ENCODE results near the gene OPCML.

OPCML gene

DNA sequence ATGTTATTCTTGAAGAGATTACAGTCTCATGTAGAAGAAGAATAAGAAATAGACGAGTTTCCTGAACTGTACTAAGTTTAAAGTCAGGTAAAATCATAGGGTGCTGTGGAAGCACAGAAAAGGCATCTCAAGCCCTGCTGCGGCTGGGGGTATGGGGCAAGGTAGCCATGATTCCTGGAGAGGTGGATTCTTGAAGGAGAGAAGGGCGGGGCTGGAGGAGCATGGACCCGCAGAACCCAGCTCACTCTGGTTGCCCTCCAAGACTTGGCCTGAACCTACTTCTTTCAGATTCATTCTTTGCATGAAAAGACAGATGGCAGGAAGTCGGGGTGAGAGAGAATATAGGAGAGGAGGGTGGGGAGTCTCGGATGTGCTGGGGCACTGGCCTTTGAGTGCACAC, 57.8 kb downstream of the OPCML start (continued):
- TF ChIP-seq, protein P1, sequence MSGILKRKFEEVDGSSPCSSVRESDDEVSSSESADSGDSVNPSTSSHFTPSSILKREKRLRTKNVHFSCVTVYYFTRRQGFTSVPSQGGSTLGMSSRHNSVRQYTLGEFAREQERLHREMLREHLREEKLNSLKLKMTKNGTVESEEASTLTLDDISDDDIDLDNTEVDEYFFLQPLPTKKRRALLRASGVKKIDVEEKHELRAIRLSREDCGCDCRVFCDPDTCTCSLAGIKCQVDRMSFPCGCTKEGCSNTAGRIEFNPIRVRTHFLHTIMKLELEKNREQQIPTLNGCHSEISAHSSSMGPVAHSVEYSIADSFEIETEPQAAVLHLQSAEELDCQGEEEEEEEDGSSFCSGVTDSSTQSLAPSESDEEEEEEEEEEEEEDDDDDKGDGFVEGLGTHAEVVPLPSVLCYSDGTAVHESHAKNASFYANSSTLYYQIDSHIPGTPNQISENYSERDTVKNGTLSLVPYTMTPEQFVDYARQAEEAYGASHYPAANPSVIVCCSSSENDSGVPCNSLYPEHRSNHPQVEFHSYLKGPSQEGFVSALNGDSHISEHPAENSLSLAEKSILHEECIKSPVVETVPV (CRISPR knock-in tag; IDR thresholded peaks at IDR 0.05) = no peak
- no peak for TF ChIP-seq TCF4 (CRISPR knock-in tag; IDR thresholded peaks at IDR 0.05; ENCODE audit: borderline replicate concordance)
- TF ChIP-seq RARB (CRISPR knock-in tag; IDR thresholded peaks at IDR 0.05) = no peak
- no peak for TF ChIP-seq ISL1 (CRISPR knock-in tag; IDR thresholded peaks at IDR 0.05)
- no peak for TF ChIP-seq ZC3H10 (CRISPR knock-in tag; IDR thresholded peaks at IDR 0.05)
- TF ChIP-seq ZNF70 (CRISPR knock-in tag; IDR thresholded peaks at IDR 0.05) = no peak
- TF ChIP-seq ZNF565 (CRISPR knock-in tag; conservative IDR thresholded peaks at IDR 0.05; ENCODE audit: low read depth) = no peak
- TF ChIP-seq PPARA (CRISPR knock-in tag; IDR thresholded peaks at IDR 0.05; ENCODE audit: borderline replicate concordance) = no peak
- TF ChIP-seq ARNTL (CRISPR knock-in tag; IDR thresholded peaks at IDR 0.05; ENCODE audit: borderline replicate concordance, low read depth) = no peak
- TF ChIP-seq, protein P2, sequence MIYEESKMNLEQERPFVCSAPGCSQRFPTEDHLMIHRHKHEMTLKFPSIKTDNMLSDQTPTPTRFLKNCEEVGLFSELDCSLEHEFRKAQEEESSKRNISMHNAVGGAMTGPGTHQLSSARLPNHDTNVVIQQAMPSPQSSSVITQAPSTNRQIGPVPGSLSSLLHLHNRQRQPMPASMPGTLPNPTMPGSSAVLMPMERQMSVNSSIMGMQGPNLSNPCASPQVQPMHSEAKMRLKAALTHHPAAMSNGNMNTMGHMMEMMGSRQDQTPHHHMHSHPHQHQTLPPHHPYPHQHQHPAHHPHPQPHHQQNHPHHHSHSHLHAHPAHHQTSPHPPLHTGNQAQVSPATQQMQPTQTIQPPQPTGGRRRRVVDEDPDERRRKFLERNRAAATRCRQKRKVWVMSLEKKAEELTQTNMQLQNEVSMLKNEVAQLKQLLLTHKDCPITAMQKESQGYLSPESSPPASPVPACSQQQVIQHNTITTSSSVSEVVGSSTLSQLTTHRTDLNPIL (CRISPR knock-in tag; IDR thresholded peaks at IDR 0.05; ENCODE audit: low read depth) = no peak
- TF ChIP-seq BACH2 (CRISPR knock-in tag; IDR thresholded peaks at IDR 0.05; ENCODE audit: borderline replicate concordance) = no peak
- TF ChIP-seq ESRRG (CRISPR knock-in tag; IDR thresholded peaks at IDR 0.05) = no peak

DNA sequence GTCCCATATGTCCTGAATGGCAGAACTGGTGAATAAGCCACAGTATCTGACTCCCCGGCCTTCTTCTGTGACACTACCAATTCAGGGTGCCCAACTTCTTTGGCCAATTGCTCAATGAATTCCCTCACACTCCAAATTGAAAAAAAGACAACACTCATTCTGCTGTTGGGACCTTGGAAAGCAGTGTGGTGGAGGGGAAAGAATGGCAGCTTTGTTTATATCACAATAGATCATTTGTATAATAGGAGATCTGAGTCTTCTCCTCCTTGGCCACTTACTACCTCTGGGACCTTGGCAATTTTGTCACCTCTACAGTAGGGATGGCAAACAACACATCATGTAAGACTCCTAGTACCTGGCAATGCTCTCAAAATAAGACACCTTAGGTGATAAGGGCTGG, 64.6 kb downstream of the OPCML start:
- TF ChIP-seq, protein P2 (CRISPR knock-in tag; IDR thresholded peaks at IDR 0.05; ENCODE audit: low read depth) = no peak
- TF ChIP-seq, protein P1 (CRISPR knock-in tag; IDR thresholded peaks at IDR 0.05) = no peak
- TF ChIP-seq, protein P3, sequence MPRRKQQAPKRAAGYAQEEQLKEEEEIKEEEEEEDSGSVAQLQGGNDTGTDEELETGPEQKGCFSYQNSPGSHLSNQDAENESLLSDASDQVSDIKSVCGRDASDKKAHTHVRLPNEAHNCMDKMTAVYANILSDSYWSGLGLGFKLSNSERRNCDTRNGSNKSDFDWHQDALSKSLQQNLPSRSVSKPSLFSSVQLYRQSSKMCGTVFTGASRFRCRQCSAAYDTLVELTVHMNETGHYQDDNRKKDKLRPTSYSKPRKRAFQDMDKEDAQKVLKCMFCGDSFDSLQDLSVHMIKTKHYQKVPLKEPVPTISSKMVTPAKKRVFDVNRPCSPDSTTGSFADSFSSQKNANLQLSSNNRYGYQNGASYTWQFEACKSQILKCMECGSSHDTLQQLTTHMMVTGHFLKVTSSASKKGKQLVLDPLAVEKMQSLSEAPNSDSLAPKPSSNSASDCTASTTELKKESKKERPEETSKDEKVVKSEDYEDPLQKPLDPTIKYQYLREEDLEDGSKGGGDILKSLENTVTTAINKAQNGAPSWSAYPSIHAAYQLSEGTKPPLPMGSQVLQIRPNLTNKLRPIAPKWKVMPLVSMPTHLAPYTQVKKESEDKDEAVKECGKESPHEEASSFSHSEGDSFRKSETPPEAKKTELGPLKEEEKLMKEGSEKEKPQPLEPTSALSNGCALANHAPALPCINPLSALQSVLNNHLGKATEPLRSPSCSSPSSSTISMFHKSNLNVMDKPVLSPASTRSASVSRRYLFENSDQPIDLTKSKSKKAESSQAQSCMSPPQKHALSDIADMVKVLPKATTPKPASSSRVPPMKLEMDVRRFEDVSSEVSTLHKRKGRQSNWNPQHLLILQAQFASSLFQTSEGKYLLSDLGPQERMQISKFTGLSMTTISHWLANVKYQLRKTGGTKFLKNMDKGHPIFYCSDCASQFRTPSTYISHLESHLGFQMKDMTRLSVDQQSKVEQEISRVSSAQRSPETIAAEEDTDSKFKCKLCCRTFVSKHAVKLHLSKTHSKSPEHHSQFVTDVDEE (CRISPR knock-in tag; IDR thresholded peaks at IDR 0.05) = no peak
- TF ChIP-seq ZFP3 (CRISPR knock-in tag; IDR thresholded peaks at IDR 0.05) (no peak), PPARA (CRISPR knock-in tag; IDR thresholded peaks at IDR 0.05; ENCODE audit: borderline replicate concordance) (no peak), CSDC2 (CRISPR knock-in tag; IDR thresholded peaks at IDR 0.05) (no peak), OSR1 (CRISPR knock-in tag; IDR thresholded peaks at IDR 0.05) (no peak), ZFP30 (CRISPR knock-in tag; IDR thresholded peaks at IDR 0.05) (no peak), ZNF8 (CRISPR knock-in tag; IDR thresholded peaks at IDR 0.05) (no peak), ARNTL (CRISPR knock-in tag; IDR thresholded peaks at IDR 0.05; ENCODE audit: borderline replicate concordance, low read depth) (no peak)
- no peak for ATAC-seq

DNA sequence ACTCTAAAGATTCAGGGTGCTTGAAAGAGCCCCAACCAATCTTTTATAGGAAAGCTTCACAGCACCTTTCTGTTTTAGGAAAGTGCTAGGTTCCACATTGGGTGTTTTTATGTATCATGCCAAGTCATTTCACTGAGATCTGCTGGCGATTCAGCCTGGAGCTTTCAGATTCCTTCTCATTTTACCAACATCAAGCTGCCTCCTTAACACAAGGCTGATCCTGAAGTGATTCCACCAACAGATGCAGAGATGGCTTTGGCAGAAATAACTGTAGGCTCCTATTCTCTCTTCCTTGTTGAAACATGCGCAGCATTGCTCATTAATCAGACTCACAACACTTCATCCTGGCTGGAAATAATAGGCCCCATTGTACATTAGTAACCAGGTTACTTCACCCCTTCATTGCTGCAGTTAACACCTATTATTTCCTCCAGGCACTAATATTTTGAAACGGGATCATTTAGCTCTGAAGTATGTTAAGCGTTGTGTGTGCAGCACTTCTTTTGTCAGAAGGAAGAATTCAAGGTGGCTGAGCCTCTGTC, 89.0 kb downstream of the OPCML start:
- TF ChIP-seq, protein P1 (CRISPR knock-in tag; IDR thresholded peaks at IDR 0.05) = no peak
- TF ChIP-seq ZC3H10 (CRISPR knock-in tag; IDR thresholded peaks at IDR 0.05) (no peak), ESRRG (CRISPR knock-in tag; IDR thresholded peaks at IDR 0.05) (no peak), ZNF8 (CRISPR knock-in tag; IDR thresholded peaks at IDR 0.05) (no peak), ZFP3 (CRISPR knock-in tag; IDR thresholded peaks at IDR 0.05) (no peak)
- no peak for ATAC-seq

All from SK-N-SH treated with all-trans-retinoic acid at 6 μM for 48 hours (cell line).